HEK293 (cell line): ENCODE data around the gene PTCD1.
A peak's percentile ranks its signal among the peaks of the same experiment; 100 is the strongest.
"Not testable (repeated sequence)": the region's sequence is repeated elsewhere in the genome, so short reads cannot be mapped to it uniquely, and the experiment has no call there.

ENCODE experiments used
- CTCF ChIA-PET: fragments of 350-600 bp; formaldehyde crosslinking; extraction: SDS; loops from one replicate; lab custom pipeline; 2021; ENCODE audit warnings: antibody characterized with exemption; lab: Yijun Ruan, JAX
- POLR2A ChIA-PET: fragments of 300-600 bp; formaldehyde crosslinking; extraction: SDS; loops from one replicate; lab custom pipeline; 2020; ENCODE audit warnings: antibody characterized with exemption, inconsistent platforms; lab: Yijun Ruan, JAX
- H3K27ac ChIP-seq: fragments of 200-500 bp; sonication (Bioruptor generic); 2 replicates; pipeline ENCODE4 v1.5.1; 2014; ENCODE audit warnings: low read depth, low read length, control low read depth, inconsistent platforms; ENCODE audit errors: extremely low read depth
- H3K36me3 ChIP-seq, 2 experiments: fragments of 200-500 bp in 1 of 2; sonication (Bioruptor generic) in 1 of 2; 1 replicate in 1 of 2; 2 replicates in 1 of 2; pipeline ENCODE4 v1.5.1; 2014 to 2017; ENCODE audit warnings: inconsistent platforms in 2 of 2, low read length in 2 of 2; ENCODE audit not compliant: control insufficient read depth in 2 of 2, insufficient read depth in 1 of 2
- H3K4me1 ChIP-seq: fragments of 200-500 bp; sonication (Bioruptor generic); 2 replicates; pipeline ENCODE4 v1.5.1; 2014; ENCODE audit warnings: mild to moderate bottlenecking, low read length, inconsistent platforms; ENCODE audit not compliant: control insufficient read depth, insufficient read depth
- H3K4me3 ChIP-seq: 2 replicates; pipeline ENCODE4 v1.5.1; 2011; ENCODE audit warnings: low read depth, mild to moderate bottlenecking, control low read depth, low read length, moderate library complexity
- H3K9me3 ChIP-seq: fragments of 200-500 bp; sonication (Bioruptor generic); 2 replicates; pipeline ENCODE4 v1.5.1; 2014; ENCODE audit warnings: low read depth, low read length, inconsistent platforms; ENCODE audit not compliant: control insufficient read depth, insufficient read depth
- KLF1 ChIP-seq: fragments of 450-650 bp; formaldehyde crosslinking; IDR thresholded peaks from 2 replicates; pipeline ENCODE4 v1.5.1; 2016; ENCODE audit warnings: missing biosample characterization, missing genetic modification characterization
- ZNF426 ChIP-seq: fragments of 450-650 bp; formaldehyde crosslinking; IDR thresholded peaks from 2 replicates; pipeline ENCODE4 v1.5.1; 2017; ENCODE audit warnings: missing biosample characterization, missing genetic modification characterization, mild to moderate bottlenecking, inconsistent platforms, moderate library complexity
- ZNF654 ChIP-seq: fragments of 450-650 bp; formaldehyde crosslinking; IDR thresholded peaks from 2 replicates; pipeline ENCODE4 v1.5.1; 2016; ENCODE audit warnings: low read depth, missing biosample characterization, missing genetic modification characterization
- ZNF843 ChIP-seq: fragments of 450-650 bp; formaldehyde crosslinking; IDR thresholded peaks from 2 replicates; pipeline ENCODE4 v1.5.1; 2016; ENCODE audit warnings: missing biosample characterization, missing genetic modification characterization
- TF ChIP-seq, protein P1 (sequence below): fragments of 450-650 bp; formaldehyde crosslinking; IDR thresholded peaks from 2 replicates; pipeline ENCODE4 v1.5.1; 2016; ENCODE audit warnings: missing biosample characterization, missing genetic modification characterization
- TF ChIP-seq, protein P2 (sequence below): fragments of 450-650 bp; formaldehyde crosslinking; IDR thresholded peaks from 2 replicates; pipeline ENCODE4 v1.5.1; 2016; ENCODE audit warnings: missing biosample characterization, missing genetic modification characterization
- TF ChIP-seq, protein P3 (sequence below): fragments of 450-650 bp; formaldehyde crosslinking; IDR thresholded peaks from 2 replicates; pipeline ENCODE4 v1.5.1; 2017; ENCODE audit warnings: missing biosample characterization, missing genetic modification characterization
- TF ChIP-seq, protein P4 (sequence below): fragments of 450-650 bp; formaldehyde crosslinking; IDR thresholded peaks from 2 replicates; pipeline ENCODE4 v1.5.1; 2016; ENCODE audit warnings: missing biosample characterization, missing genetic modification characterization
- TF ChIP-seq, protein P5 (sequence below): fragments of 450-650 bp; formaldehyde crosslinking; IDR thresholded peaks from 2 replicates; pipeline ENCODE4 v1.5.1; 2016; ENCODE audit warnings: missing biosample characterization, missing genetic modification characterization

The PTCD1 gene

DNA sequence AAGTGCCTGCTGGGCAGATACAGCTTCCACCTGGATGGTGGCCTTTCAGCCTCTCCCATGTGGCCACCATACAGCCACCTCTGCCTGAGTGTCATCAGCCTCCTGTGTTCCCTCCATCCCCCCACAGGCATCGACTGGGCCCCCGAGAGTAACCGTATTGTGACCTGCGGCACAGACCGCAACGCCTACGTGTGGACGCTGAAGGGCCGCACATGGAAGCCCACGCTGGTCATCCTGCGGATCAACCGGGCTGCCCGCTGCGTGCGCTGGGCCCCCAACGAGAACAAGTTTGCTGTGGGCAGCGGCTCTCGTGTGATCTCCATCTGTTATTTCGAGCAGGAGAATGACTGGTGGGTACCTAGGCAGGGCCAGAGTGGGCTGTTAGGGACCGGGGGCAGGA is 50.7 kb downstream of the PTCD1 start:
- TF ChIP-seq ZNF843 (tag by site-specific recombination) (no peak), KLF1 (tag by site-specific recombination) (no peak)
- no peaks in the 10 kb centered on the region for H3K9me3 ChIP-seq
- no peak overlapping the region for H3K4me3 ChIP-seq
- ChIA-PET CTCF (interaction anchor here (0.6 to 1.7 kb wide), 3 partner anchors 19 to 57 kb away, joined by 3 to 10 read pairs (median 4); no protein-coding TSS in a partner anchor), POLR2A (interaction anchor here (0.6 kb wide), 2 partner anchors 18 to 100 kb away, joined by 3 to 6 read pairs; no protein-coding TSS in a partner anchor)
- no peaks in the 10 kb centered on the region for H3K4me1 ChIP-seq
- no peak overlapping the region for H3K27ac ChIP-seq
- peaks cover 12 to 37% of the 10 kb centered on the region in 2 experiments; a peak in 2 of 3 replicates for H3K36me3 ChIP-seq

DNA sequence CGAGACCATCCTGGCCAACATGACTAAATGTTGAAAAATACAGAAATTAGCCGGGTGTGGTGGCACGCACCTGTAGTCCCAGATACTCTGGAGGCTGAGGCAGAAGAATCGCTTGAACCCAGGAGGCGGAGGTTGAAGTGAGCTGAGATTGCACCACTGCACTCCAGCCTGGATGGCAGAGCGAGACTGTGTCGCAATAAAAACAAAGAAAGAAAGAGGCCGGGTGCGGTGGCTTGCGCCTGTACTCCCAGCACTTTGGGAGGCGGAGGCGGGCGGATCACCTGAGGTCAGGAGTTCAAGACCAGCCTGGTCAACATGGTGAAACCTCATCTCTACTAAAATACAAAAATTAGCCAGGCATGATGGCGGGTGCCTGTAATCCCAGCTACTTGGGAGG is 51.4 kb downstream of the PTCD1 start:
- POLR2A ChIA-PET, result interaction anchor here (0.6 kb wide), 2 partner anchors 19 to 100 kb away, joined by 3 to 6 read pairs; no protein-coding TSS in a partner anchor
- CTCF ChIA-PET, result interaction anchor here (0.6 to 1.7 kb wide), 4 partner anchors 9 to 58 kb away, joined by 3 to 10 read pairs (median 4); no protein-coding TSS in a partner anchor

DNA sequence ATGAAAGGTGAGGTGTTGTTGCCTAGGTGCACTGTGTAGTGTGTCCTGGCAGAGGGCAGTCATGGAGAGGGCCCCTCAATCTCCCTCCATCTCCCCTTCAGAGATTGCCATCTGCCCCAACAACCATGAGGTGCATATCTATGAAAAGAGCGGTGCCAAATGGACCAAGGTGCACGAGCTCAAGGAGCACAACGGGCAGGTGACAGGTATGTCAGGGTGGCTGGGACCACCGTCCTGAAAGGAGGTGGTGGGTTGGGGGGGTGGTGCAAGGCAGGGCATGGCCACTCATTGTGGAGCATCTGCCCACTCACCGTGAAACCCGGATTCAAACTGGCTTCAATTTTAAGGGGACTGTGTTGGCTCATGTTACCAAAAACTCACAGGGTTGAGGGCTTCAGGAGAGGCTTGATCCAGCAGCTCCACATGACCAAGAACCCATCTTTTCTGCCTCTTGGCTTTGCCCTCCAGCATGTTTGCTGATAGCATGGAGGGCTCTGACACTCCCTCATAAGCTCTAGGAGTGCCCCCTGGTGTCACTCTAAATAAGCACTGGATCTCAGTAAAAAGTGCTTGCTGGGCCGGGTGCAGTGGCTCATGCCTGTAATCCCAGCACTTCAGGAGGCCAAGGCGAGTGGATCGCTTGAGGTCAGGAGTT is 51.9 kb downstream of the PTCD1 start:
- no peak overlapping the region for H3K4me3 ChIP-seq
- H3K27ac ChIP-seq, result no peak overlapping the region
- TF ChIP-seq, protein P1, sequence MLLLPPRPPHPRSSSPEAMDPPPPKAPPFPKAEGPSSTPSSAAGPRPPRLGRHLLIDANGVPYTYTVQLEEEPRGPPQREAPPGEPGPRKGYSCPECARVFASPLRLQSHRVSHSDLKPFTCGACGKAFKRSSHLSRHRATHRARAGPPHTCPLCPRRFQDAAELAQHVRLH (tag by site-specific recombination), result 0 out of 2 replicates have a peak, but pooled peaks have one; percentile 36
- TF ChIP-seq ZNF654 (tag by site-specific recombination) (peak; percentile 55), ZNF426 (tag by site-specific recombination) (no peak)
- TF ChIP-seq, protein P2, sequence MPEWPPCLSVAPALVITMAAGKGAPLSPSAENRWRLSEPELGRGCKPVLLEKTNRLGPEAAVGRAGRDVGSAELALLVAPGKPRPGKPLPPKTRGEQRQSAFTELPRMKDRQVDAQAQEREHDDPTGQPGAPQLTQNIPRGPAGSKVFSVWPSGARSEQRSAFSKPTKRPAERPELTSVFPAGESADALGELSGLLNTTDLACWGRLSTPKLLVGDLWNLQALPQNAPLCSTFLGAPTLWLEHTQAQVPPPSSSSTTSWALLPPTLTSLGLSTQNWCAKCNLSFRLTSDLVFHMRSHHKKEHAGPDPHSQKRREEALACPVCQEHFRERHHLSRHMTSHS (tag by site-specific recombination), result no peak
- TF ChIP-seq, protein P3, sequence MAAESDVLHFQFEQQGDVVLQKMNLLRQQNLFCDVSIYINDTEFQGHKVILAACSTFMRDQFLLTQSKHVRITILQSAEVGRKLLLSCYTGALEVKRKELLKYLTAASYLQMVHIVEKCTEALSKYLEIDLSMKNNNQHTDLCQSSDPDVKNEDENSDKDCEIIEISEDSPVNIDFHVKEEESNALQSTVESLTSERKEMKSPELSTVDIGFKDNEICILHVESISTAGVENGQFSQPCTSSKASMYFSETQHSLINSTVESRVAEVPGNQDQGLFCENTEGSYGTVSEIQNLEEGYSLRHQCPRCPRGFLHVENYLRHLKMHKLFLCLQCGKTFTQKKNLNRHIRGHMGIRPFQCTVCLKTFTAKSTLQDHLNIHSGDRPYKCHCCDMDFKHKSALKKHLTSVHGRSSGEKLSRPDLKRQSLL (tag by site-specific recombination), result 0 out of 2 replicates have a peak, but pooled peaks have one; percentile 42
- TF ChIP-seq, protein P4, sequence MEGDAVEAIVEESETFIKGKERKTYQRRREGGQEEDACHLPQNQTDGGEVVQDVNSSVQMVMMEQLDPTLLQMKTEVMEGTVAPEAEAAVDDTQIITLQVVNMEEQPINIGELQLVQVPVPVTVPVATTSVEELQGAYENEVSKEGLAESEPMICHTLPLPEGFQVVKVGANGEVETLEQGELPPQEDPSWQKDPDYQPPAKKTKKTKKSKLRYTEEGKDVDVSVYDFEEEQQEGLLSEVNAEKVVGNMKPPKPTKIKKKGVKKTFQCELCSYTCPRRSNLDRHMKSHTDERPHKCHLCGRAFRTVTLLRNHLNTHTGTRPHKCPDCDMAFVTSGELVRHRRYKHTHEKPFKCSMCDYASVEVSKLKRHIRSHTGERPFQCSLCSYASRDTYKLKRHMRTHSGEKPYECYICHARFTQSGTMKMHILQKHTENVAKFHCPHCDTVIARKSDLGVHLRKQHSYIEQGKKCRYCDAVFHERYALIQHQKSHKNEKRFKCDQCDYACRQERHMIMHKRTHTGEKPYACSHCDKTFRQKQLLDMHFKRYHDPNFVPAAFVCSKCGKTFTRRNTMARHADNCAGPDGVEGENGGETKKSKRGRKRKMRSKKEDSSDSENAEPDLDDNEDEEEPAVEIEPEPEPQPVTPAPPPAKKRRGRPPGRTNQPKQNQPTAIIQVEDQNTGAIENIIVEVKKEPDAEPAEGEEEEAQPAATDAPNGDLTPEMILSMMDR (tag by site-specific recombination), result peak; percentile 65; the same call in 1 of the 2 replicates
- TF ChIP-seq, protein P5, sequence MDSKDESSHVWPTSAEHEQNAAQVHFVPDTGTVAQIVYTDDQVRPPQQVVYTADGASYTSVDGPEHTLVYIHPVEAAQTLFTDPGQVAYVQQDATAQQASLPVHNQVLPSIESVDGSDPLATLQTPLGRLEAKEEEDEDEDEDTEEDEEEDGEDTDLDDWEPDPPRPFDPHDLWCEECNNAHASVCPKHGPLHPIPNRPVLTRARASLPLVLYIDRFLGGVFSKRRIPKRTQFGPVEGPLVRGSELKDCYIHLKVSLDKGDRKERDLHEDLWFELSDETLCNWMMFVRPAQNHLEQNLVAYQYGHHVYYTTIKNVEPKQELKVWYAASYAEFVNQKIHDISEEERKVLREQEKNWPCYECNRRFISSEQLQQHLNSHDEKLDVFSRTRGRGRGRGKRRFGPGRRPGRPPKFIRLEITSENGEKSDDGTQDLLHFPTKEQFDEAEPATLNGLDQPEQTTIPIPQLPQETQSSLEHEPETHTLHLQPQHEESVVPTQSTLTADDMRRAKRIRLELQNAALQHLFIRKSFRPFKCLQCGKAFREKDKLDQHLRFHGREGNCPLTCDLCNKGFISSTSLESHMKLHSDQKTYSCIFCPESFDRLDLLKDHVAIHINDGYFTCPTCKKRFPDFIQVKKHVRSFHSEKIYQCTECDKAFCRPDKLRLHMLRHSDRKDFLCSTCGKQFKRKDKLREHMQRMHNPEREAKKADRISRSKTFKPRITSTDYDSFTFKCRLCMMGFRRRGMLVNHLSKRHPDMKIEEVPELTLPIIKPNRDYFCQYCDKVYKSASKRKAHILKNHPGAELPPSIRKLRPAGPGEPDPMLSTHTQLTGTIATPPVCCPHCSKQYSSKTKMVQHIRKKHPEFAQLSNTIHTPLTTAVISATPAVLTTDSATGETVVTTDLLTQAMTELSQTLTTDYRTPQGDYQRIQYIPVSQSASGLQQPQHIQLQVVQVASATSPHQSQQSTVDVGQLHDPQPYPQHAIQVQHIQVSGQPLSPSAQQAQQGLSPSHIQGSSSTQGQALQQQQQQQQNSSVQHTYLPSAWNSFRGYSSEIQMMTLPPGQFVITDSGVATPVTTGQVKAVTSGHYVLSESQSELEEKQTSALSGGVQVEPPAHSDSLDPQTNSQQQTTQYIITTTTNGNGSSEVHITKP (tag by site-specific recombination), result peak; percentile 28; the same call in 1 of the 2 replicates
- TF ChIP-seq, all 188 proteins: peak for 5
- Histone ChIP-seq H3K9me3 (no peaks in the 10 kb centered on the region), H3K4me1 (no peaks in the 10 kb centered on the region), H3K36me3 (peaks cover 12 to 29% of the 10 kb centered on the region in 2 experiments; a peak in 2 of 3 replicates)
- POLR2A ChIA-PET, result no interaction called here
- CTCF ChIA-PET, result interaction anchor here (0.6 to 1.7 kb wide), 7 partner anchors 9 to 107 kb away, joined by 3 to 10 read pairs (median 3); no protein-coding TSS in a partner anchor

More for the DNA sequence above, 51.4 kb downstream of the PTCD1 start:
- H3K36me3 ChIP-seq, result peaks cover 12 to 33% of the 10 kb centered on the region in 2 experiments; a peak in 2 of 3 replicates
- H3K27ac ChIP-seq, H3K9me3 ChIP-seq: not testable (repeated sequence)
- TF ChIP-seq KLF1 (tag by site-specific recombination), result peak; percentile 9; the same call in 1 of the 2 replicates
- TF ChIP-seq, all 188 proteins: peak for 1; not testable (repeated sequence) for 187
- H3K4me1 ChIP-seq, H3K4me3 ChIP-seq: not testable (repeated sequence)
